ENCODE measurements around the gene PNPT1.
"Not testable (repeated sequence)": the region's sequence is repeated elsewhere in the genome, so short reads cannot be mapped to it uniquely, and the experiment has no call there.

PNPT1 gene

DNA sequence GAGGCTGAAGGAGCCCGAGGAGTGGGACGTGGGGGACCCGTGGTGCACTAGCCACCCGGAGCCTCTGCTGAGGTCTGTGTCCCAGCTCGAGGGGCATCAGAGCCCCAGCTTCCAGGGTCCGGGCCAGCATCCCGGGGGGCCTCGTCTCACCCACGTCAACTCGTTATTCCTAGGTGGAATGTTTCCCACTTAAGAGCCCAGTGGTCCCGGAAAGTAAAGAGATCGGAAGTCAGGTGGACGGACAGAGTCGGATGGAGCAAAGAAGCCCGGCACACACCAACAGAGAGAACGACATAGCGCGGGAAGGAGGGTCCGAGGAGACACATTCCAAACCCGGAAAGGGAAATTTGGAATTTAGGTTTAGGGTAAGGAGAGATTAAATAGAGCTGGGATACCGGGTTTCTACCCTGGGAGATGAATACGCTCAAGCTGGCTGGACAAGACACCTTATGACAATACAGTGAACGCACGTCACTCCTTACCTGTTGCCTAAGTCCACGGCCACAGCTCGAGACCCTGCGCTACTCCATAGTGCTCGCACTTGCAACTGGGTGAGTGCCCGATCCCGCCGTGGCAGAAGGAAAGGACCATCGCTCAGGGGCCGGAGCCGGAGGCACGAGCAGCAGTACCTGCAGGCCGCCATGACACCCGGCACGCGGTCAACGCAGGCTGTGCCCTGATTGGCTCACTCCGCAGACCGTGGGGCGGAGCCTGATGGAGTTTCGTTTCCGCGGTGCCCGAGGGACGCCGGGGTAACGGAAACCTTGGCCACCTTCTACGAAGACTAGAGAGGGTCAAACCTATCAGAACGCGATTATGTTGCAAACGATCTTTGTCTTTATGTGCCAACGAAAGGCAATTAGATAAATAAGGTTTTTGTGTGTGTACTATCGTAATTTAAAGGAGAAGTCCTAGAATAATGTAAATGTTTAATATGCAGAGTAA is at the start of gene PNPT1:
PNPT1 (minus strand) TSS at position 664 of the 945 bp plus-strand sequence; CDS start at position 643, 21 bp downstream.
- peak; percentile 97 for FAIRE-seq

DNA sequence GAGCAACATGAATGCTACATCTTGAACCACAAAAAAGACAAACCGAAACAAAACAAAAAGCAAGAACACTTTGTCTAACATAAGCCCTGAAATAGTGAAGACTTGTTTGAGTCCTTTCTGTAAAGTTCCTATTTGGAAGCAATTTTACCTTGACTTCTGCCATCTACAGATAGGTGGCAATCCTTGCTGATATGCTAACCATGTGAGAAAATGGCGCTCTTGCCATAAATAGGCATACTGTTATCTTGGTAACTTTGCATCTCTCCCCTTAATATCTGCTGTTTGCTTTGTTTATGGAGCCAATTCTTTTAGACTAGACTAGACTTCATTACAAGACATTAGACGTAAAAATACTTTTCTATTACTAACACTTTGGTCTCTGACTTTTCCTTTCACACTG is 49.4 kb upstream of the PNPT1 start:
- no peak for FAIRE-seq

DNA sequence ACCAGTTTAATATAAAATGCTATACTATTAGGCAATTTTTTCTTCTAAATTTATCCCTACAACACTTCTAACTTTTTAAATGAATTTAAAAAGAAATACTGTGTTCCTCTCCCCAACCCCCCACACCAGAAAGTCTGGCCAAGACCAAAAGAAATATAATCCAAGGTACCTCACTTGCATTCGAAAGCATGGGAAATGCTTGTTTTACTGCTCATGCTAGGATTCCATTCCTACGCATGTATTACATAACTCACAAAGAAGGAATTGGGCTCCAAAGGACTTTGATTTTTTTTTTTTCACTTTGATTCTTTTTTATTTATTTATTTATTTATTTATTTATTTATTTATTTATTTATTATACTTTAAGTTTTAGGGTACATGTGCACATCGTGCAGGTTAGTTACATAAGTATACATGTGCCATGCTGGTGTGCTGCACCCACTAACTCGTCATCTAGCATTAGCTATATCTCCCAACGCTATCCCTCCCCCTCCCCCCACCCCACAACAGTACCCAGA is 42.4 kb upstream of the PNPT1 start:
- FAIRE-seq: not testable (repeated sequence)

DNA sequence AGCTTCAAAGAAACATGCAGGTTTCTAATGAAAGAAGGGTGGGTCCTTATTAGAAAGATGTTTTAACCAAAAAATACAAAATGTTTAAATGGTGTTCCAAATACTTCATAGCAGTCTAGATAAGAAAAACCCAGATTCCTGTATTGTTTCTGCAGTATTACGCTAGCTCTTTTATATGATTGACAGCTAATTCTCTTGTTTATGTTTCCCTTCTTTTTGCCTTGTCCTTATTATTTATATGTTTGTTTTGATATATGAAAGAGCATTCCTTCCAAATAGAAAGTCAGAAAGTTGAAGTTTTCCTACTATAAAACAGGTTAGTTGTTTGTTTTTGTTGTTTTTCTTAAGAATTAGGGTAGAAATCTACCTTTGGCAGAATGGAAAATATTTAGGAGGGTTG is 41.1 kb upstream of the PNPT1 start:
- FAIRE-seq: no peak

DNA sequence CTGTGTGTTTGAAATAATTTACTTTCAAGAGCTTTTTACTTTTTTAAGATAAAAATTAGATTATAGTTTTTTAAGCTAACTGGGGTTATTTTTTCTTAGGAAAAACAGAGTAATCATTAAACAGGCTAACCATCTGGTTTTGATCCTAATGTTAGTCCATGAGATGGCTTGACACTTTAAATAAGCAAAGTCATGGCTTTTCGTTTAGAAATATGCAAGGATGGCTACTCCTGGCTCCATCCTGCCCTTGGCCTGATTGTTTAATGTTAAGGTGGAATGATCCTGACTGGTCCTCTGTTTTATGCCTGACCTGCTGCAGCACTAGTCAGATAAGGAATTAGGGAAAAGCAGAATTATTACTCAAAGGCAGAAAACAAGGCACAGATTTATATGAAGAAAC is 39.7 kb upstream of the PNPT1 start:
- no peak for FAIRE-seq

DNA sequence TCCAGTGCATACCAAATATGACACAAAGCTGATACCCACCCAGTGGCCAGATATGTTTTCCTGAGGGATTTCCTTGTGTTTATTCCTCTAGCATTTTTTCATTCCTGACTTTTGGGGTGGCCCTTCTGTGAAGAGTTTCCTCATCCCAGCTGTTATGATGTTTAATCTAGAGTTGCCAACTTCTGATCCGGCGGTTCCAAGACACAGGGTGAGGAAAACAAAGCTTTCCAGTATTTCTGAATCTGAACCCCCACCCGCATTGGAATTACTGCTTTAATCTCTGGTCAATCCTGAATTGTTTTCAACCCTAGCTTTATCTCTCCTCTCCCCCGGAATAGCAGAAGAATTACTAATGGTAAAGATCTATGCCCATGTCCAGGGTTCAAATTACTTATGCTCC is 39.2 kb upstream of the PNPT1 start:
- FAIRE-seq: no peak

DNA sequence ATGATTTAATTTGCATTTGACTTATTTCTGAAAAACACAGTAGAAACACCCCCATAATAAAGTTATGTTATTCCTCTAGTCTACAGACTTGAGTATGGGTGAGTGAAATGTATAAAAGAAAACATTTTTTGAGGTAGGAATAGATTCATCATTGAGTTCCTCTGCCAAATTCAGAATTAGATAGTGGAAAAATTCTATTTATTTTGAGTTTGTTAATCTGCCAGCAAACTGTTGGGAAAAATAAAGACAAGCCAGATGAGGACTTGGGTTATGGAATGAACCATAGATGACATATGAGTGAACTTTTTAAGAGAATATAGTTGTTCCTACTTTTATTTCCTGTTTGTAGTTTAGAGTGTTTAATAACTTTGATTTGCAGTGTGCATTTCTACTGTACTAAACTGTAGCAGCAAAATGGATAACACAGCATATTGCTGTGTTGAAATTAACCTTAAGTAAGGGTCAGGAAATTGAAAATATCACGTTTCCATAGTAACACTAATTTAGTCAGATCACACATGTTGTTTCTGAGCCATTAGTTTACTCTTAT is 35.6 kb upstream of the PNPT1 start:
- no peak for FAIRE-seq

DNA sequence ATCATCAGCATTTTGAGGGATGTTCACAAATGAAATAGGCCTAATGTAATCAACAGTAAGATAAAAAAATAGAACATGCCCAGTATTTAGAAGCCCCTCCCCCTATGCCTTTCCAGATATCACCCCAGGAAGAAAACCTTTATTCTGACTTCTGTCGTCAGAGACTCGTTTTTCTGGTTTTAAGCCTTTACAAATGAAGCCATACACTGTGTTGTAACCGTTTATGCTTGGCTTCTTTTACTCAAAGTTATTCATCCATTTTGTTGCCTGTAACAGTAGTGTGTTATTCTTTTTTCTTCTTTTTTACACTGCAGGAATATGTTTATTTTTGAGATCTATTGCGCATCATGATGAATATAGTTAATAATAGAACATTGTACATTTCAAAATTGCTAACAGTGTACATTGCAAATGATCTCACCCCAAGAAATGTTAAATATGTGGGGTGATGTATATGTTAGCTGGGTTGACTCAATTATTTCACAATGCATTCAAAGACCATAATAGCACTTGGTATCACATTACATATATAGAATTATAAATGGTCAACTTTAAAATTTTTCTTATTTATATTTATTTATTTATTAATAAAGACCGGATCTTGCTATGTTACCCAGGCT is 28.1 kb upstream of the PNPT1 start:
- no peak for FAIRE-seq

DNA sequence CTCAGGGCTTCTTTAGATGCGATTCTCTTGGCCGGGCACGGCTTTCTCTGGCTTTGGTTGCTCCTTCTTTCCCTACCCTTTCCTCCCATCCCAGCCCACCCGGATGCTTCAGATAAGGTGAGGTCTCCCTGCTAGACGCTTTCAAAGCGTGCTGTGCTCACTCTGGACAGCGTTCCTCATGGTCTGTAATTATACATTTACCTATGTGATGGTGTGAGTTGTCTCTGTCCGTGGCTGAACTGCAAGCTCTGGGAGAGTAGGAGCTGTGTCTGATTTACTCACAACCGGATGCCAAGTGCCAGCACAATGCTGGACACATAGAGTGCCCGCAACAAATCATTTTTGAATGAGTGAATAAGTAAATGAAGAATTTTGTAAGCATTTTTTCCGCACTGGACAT is 26.8 kb upstream of the PNPT1 start:
- FAIRE-seq: no peak

DNA sequence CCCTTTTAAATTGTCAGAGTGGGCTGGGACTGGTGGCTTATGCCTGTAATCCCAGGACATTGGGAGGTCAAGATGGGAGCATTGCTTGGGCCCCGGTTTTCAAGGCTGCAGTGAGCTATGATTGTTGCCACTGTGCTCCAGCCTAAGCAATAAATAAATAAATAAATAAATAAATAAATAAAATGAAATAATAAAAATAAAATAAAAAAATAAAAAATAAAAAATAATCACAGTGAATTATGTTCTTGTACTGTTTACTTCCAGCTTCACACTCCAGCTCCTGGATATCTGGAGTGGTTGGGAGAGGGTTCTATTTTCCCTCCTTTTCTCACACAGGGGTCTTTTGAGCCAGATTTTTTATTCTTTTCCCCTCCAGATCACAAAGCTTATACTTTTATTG is 26.2 kb upstream of the PNPT1 start:
- FAIRE-seq: no peak

DNA sequence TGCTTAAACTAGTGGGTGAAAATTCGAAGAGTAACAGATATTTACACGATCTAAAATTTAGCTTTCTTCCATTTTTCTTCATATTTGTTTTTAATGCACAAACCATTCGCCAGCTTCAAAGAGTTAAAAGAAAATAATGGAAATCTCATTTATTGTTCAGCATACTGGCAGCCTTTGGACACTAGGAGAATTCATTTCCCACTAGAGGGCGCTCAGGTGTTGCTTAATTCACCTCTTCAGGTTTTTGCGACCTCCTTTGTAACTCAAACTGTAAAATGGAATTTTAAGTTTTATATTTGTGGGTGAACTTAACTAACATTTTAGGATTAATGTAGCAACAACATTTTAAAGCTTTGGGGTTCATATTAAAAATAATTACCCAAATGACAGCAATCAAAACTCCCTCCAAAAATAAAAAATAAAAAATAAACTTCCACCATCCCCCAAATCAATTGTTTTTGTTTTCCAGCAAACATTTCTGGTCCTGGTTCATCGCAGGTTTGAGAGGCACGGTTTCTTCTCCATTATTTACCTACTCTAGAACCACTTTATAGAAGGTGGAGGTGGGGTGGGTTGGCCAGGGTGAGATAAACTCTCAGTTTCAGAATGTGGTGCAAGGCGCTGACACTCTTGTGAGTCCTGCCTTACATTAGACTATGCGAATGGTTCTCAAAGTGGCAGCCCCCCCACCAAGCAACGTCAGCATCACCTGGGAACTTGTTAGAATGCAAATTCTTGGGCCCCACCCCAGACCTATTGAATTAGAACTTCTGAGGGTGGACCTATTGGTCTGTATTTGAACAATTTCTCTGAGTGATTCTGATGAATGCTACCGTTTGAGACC is 24.7 kb upstream of the PNPT1 start:
- FAIRE-seq: peak; percentile 93

DNA sequence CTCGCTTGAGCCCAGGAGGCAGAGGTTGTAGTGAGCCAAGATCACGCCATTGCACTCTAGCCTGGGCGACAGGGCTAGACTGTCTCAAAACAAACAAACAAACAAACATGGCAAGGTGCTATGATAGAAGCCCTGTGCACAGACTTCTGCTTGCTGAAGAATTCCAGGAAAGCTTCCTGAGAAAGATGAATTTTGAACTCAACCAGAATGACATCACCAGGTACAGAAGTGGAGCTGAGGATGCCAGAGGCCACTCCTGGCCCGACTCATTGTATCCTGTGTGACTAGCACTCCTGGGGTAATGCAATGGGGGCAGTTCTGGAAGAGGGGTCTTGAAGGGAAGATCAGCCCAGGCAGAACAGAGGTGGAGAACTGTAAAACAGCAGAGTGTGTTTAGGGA is 22.0 kb upstream of the PNPT1 start:
- no peak for FAIRE-seq

DNA sequence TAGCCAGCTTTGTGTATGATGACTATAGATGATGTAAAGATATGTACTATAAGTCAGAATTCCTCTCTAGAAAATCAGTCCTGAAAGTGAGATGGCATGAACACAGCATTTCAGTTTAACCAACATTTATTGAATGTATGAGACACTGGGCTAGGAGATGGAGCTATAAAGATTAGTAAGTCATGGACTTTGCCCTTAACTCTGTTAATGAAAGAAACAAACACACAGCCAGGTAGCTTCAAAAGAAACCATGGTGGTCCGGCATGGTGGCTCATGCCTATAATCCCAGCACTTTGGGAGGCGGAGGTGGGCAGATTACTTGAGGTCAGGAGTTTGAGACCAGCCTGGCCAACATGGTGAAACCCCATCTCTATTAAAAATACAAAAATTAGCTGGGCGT is 21.5 kb upstream of the PNPT1 start:
- not testable (repeated sequence) for FAIRE-seq

DNA sequence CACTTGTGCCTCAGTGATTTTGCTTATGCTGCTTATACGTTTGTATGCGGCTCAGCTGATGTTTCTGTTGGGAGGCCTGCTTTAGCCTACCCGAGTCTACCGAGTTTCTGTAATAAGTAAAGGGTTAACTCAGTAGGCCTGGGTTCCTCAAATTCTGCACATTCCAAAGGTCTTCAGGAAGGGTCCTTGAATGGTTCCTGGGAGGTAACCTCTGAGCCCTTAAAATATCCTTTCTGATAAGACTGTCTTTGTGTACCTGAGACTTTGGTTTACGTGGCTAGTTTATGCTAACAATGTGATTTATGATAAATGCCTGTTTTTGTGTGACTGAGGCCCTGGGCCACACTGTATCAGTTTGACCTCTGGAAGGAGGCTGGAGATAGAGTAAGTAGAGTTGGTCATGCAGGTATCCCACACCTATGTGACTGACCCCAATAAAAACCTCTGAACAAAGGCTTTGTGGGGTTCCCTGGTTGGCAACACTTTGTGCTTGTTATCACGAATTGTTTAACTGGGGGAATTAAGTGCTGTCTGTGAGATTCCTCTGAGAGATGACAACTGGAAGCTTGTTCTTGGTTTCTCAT is 18.9 kb upstream of the PNPT1 start:
- no peak for FAIRE-seq

DNA sequence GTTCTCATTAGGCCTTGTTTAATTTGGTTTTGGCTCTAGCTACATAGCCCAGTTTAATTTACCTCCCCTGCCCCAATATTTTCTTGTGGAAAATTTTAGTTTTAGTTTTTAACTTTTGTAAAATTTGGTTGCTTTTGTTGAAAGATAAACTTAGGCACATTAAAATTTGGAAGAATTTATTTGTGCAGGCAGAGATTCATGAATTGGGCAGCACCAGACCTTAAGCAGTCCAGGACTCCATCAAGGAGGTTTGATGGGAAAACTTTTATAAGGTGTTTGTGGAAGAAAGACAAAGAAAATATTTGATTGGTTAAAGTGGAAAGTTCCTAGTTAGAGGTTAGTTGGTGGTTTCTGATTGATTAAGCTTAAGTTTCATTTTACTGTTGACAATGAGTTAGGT is 16.4 kb upstream of the PNPT1 start:
- FAIRE-seq: no peak

DNA sequence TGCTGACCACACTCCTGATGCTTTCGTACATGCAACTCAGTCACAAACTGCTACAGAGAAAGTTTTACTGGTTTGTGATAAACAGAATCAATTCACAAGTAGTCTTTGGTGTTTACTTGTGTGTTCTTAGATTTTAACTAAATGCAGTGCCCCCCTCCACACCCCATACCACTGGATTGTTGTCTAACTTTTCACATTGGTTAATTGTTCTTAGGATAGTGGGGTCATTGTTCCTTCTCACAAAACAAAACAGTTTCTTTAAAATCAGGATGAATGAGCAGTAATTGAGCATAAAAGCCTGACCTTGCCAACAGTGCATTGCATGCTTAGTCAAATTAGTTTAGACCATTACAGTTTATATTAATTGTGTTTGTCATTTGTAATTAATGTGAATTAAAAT is 14.1 kb upstream of the PNPT1 start:
- no peak for FAIRE-seq

DNA sequence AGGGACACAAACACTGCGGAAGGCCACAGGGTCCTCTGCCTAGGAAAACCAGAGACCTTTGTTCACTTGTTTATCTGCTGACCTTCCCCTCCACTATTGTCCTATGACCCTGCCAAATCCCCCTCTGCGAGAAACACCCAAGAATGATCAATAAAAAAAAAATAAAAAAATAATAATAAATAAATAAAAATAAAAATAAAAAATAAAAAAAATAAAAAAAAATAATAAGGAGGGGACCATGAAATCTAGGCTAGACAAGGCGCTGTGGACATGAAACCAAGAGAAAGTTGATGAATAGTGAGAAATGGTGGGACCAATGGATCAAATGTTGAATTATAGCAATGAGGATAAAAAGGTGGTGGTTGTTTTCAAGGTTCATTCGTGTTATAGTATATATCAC is 12.6 kb upstream of the PNPT1 start:
- not testable (repeated sequence) for FAIRE-seq

DNA sequence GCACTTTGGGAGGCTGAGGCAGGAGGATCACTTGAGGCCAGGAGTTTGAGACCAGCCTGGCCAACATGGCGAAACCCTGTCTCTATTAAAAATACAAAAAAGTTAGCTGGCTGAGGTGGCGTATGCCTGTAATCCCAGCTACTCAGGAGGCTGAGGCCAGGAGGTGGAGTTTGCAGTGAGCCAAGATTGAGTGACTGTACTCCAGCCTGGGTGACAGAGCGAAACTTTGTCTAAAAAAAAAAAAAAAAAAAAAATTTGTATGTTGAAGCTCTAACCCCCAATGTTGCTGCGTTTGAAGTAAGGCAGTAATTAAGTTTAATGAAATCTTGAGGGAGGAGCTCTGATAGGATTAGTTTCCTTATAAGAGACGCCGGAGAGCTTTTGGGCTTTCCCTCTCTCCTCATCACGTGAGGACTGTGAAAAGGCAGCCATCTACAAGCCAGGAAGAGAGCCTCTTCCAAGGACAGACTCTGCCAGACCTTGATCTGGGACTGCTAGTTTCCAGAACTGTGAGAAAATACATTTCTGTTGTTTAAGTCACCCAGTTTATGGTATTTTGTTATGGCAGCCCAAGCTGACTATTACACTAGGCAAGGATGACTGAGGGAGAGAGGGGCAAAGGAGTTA is 11.5 kb upstream of the PNPT1 start:
- no peak for FAIRE-seq

DNA sequence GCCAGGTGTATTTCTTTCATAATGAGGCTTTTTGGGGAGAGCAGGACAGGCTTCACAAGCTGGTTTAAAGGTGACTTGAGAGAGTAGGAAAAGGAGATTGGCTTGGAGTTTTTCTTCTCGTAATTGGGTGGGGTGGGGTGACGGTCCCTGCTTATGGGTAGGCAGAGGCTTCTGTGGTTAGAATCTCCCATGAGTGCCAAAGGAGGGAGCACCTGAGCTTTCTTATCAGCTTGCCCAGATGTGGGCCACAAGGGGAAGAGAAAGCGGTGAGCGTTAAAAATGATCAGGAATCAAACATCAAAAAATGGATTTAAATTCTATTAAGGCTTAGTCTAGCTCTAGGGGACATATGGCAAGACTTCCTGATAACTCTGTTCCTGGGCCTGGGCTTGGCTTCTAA is 9.7 kb upstream of the PNPT1 start:
- FAIRE-seq: no peak

DNA sequence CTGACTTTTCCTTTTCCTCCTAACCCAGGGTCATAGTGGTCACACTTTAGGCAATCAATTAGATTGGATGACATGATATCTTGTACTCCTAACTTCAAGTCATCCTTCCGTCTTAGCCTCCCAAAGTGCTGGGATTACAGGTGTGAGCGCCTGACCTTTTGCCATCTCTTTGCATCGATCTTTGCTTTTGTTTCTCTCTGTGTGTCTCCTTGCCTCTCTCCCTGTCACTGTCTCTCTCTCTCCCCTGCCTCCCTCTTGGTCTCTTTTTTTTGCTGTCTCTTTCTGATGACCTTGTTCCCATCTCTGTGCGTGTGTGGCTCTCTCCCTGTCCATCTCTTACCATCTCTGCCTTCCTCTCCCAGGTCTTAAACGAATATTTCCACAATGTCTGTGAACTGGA is 904 bp downstream of the PNPT1 start:
- FAIRE-seq: not testable (repeated sequence)

DNA sequence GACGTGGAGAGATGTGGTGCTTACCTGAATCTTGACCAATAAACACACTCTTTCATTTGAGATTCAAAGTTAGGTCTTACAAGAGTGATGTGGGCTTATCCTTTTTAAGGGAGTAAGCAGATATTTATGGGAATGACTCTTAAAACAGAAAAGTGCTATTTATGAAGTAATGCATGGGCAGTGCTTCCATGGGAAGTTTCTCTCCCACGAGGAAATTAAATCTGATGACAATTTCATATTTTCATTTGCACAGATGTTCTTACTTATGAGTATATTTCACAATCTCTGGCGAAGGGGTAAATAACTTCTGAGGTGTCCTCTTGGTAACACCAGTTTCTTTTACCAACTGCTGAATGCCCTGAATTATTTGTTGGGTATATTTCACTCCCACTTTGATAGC is 21.0 kb downstream of the PNPT1 start:
- FAIRE-seq: no peak

DNA sequence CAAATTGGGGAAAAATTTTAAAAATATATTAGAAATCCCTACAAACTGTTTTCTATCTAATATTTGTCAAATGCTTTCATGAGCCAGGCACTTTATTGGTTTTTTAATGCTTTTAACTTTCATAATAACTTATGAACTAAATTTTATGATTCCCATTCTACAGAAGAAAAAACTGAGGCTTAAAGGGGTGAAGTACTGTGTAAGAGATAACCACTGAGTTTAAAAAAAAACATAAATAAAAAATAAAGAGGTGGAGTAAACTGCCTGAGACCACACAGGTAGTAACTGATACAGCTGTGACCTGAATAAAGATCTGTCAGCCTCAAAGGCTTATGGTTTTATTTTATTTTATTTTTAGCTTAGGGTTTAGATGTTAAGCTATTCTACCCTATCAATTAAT is 24.7 kb downstream of the PNPT1 start:
- FAIRE-seq: no peak
